ENCODE measurements around the gene ARVCF. TPM values are rescaled to one million over a fixed set of nuclear protein-coding genes. Genes with fewer than 3 reads are reported as not detected.

Gene ARVCF
- total RNA-seq, 1 experiment from 2014 or later, result 8.4 TPM

GRCh38 chr22:20054034-20054427, 37.4 kb upstream of the ARVCF start:
- no peak for DNase-seq (ENCODE audit: low read depth)

GRCh38 chr22:20053407-20054033, 36.9 kb upstream of the ARVCF start:
- DNase-seq (ENCODE audit: low read depth), result no peak

GRCh38 chr22:20052309-20053259, 36.0 kb upstream of the ARVCF start:
- no peak for DNase-seq (ENCODE audit: low read depth)

GRCh38 chr22:20051927-20052308, 35.3 kb upstream of the ARVCF start:
- DNase-seq (ENCODE audit: low read depth), result no peak

GRCh38 chr22:20046730-20047129, 30.1 kb upstream of the ARVCF start:
- no peak for DNase-seq (ENCODE audit: low read depth)

GRCh38 chr22:20044495-20045151, 28.0 kb upstream of the ARVCF start:
- no peak for DNase-seq (ENCODE audit: low read depth)

- no peak for DNase-seq (ENCODE audit: low read depth)
These were observed 27.3 kb upstream of the ARVCF start for GRCh38 chr22:20043997-20044342.

- no peak for DNase-seq (ENCODE audit: low read depth)
These were observed 26.7 kb upstream of the ARVCF start for GRCh38 chr22:20043057-20043996.

- DNase-seq (ENCODE audit: low read depth), result no peak
These were observed 23.9 kb upstream of the ARVCF start for GRCh38 chr22:20040327-20041200.

GRCh38 chr22:20039683-20040325, 23.2 kb upstream of the ARVCF start:
- DNase-seq (ENCODE audit: low read depth), result no peak

GRCh38 chr22:20038574-20038973, 22.0 kb upstream of the ARVCF start:
- DNase-seq (ENCODE audit: low read depth), result no peak

GRCh38 chr22:20037419-20037818, 20.8 kb upstream of the ARVCF start:
- no peak for DNase-seq (ENCODE audit: low read depth)

- no peak for DNase-seq (ENCODE audit: low read depth)
These were observed 20.1 kb upstream of the ARVCF start for GRCh38 chr22:20036535-20037392.

GRCh38 chr22:20036084-20036482, 19.5 kb upstream of the ARVCF start:
- DNase-seq (ENCODE audit: low read depth), result no peak

GRCh38 chr22:20035375-20036083, 18.9 kb upstream of the ARVCF start:
- no peak for DNase-seq (ENCODE audit: low read depth)

- no peak for DNase-seq (ENCODE audit: low read depth)
These were observed 17.5 kb upstream of the ARVCF start for GRCh38 chr22:20034143-20034542.

GRCh38 chr22:20033045-20033706, 16.6 kb upstream of the ARVCF start:
- no peak for DNase-seq (ENCODE audit: low read depth)
